ENCODE results near the gene RETREG2.

The RETREG2 gene

GRCh38 chr2:219225350-219225749 lies 47.3 kb downstream of the RETREG2 start:
- in situ Hi-C loops (cut with HindIII; ENCODE audit: low sequenced_read_pairs): loop anchor here (5.0 kb wide), 1 partner anchor 43 kb away; no protein-coding TSS in a partner anchor
- no peak for DNase-seq (ENCODE audit: low read depth)
- TF ChIP-seq CTCF (IDR thresholded peaks at IDR 0.05; ENCODE audit: low read depth, low read length, missing control alignments): no peak
- no peak overlapping the region for H3K4me3 ChIP-seq (ENCODE audit: low read depth, low read length)

- DNase-seq (ENCODE audit: low read depth): no peak
- peak overlapping the region; percentile 70 for H3K4me3 ChIP-seq (ENCODE audit: low read depth, low read length)
- no peak for TF ChIP-seq CTCF (IDR thresholded peaks at IDR 0.05; ENCODE audit: low read depth, low read length, missing control alignments)
- in situ Hi-C loops (cut with HindIII; ENCODE audit: low sequenced_read_pairs): loop anchor here (5.0 kb wide), 1 partner anchor 46 kb away; no protein-coding TSS in a partner anchor
Measured at GRCh38 chr2:219228041-219228910, 50.2 kb downstream of the RETREG2 start.

- peak overlapping the region; percentile 70 for H3K4me3 ChIP-seq (ENCODE audit: low read depth, low read length)
- TF ChIP-seq CTCF (IDR thresholded peaks at IDR 0.05; ENCODE audit: low read depth, low read length, missing control alignments): no peak
- in situ Hi-C loops (cut with HindIII; ENCODE audit: low sequenced_read_pairs): loop anchor here (5.0 kb wide), 1 partner anchor 47 kb away; no protein-coding TSS in a partner anchor
- DNase-seq (ENCODE audit: low read depth): no peak
Measured at GRCh38 chr2:219228911-219229304, 50.8 kb downstream of the RETREG2 start.

- TF ChIP-seq CTCF (IDR thresholded peaks at IDR 0.05; ENCODE audit: low read depth, low read length, missing control alignments): no peak
- H3K4me3 ChIP-seq (ENCODE audit: low read depth, low read length): peak within 1 kb of the TSS; percentile 70
- peak; percentile 96 for DNase-seq (ENCODE audit: low read depth)
- in situ Hi-C loops (cut with HindIII; ENCODE audit: low sequenced_read_pairs): loop anchor here (5.0 kb wide), 1 partner anchor 47 kb away; no protein-coding TSS in a partner anchor
Measured at GRCh38 chr2:219229305-219230058, 51.4 kb downstream of the RETREG2 start, which contains the start of the genes ANKZF1 and ATG9A. Gene ANKZF1, plus strand, starts transcription at chr2:219229806. Its CDS starts 452 bp downstream, at chr2:219230258. Gene ATG9A, minus strand, starts transcription at chr2:219229636. Its CDS starts 1,612 bp downstream, at chr2:219228024.

- TF ChIP-seq CTCF (IDR thresholded peaks at IDR 0.05; ENCODE audit: low read depth, low read length, missing control alignments): no peak
- DNase-seq (ENCODE audit: low read depth): no peak
- in situ Hi-C loops (cut with HindIII; ENCODE audit: low sequenced_read_pairs): no loop called here
- peak overlapping the region; percentile 70 for H3K4me3 ChIP-seq (ENCODE audit: low read depth, low read length)
Measured at GRCh38 chr2:219230059-219230540, 52.0 kb downstream of the RETREG2 start.

- no peak for DNase-seq (ENCODE audit: low read depth)
- TF ChIP-seq CTCF (IDR thresholded peaks at IDR 0.05; ENCODE audit: low read depth, low read length, missing control alignments): no peak
- in situ Hi-C loops (cut with HindIII; ENCODE audit: low sequenced_read_pairs): no loop called here
- no peak overlapping the region for H3K4me3 ChIP-seq (ENCODE audit: low read depth, low read length)
Measured at GRCh38 chr2:219234331-219234730, 56.3 kb downstream of the RETREG2 start.
